Activated T-cell treated with anti-CD3 and anti-CD28 coated beads, Interleukin-2, amount 50 U/mL, for 72 hours (primary cell): ENCODE data around the gene UAP1L1. TPM values are rescaled to one million over a fixed set of nuclear protein-coding genes. Genes with fewer than 3 reads are reported as not detected.
A peak's percentile ranks its signal among the peaks of the same experiment; 100 is the strongest.

Experiments used
- ATAC-seq, 2 donors: fragments of 150-1000 bp; cut with Tn5 transposase; replicated peaks in 1 of 2; 2 replicates each; pipeline ENCODE4 v1.10.0; 2021; ENCODE audit warnings: moderate library complexity in 2 of 2, mild to moderate bottlenecking in 1 of 2
- DNase-seq, 2 donors: peaks; one replicate each; pipeline ENCODE4 v3.0.0; 2021 to 2022; ENCODE audit warnings: mixed read lengths in 1 of 2
- H3K27ac Mint-ChIP-seq: one replicate; pipeline ENCODE4 v1.8.0; 2022; ENCODE audit warnings: mild to moderate bottlenecking, moderate library complexity, mixed read lengths
- H3K27me3 Mint-ChIP-seq: one replicate; pipeline ENCODE4 v1.8.0; 2022; ENCODE audit warnings: low read depth, mixed read lengths
- H3K36me3 Mint-ChIP-seq, 2 donors: one replicate each; pipeline ENCODE4 v1.8.0; 2022; ENCODE audit warnings: mixed read lengths in 2 of 2, mild to moderate bottlenecking in 1 of 2; ENCODE audit not compliant: insufficient read depth in 2 of 2
- H3K4me1 Mint-ChIP-seq: one replicate; pipeline ENCODE4 v1.8.0; 2022; ENCODE audit warnings: low read depth, mixed read lengths
- H3K4me3 Mint-ChIP-seq, 2 donors: one replicate each; pipeline ENCODE4 v1.8.0; 2022; ENCODE audit warnings: mild to moderate bottlenecking in 2 of 2, mixed read lengths in 2 of 2, moderate library complexity in 2 of 2
- H3K9me3 Mint-ChIP-seq, 2 donors: one replicate each; pipeline ENCODE4 v1.8.0; 2022; ENCODE audit warnings: mixed read lengths in 2 of 2
- total RNA-seq, 2 donors: library from RNA; stranded (reverse); gene quantifications; one replicate each; pipeline ENCODE4 v1.2.3, GENCODE V29; 2022

Gene UAP1L1
- total RNA-seq, 2 donors from 2014 or later = 13.6 to 14.3 TPM

- peak overlapping the region; percentile 51 for H3K27ac Mint-ChIP-seq
- no peaks in the 10 kb centered on the region for H3K9me3 Mint-ChIP-seq
- H3K4me1 Mint-ChIP-seq = peaks cover 35% of the 10 kb centered on the region
- H3K27me3 Mint-ChIP-seq = no peaks in the 10 kb centered on the region
- H3K4me3 Mint-ChIP-seq = no peak overlapping the region
- no peak for ATAC-seq
- H3K36me3 Mint-ChIP-seq = peaks cover 0 to 2% of the 10 kb centered on the region in 2 donors
- DNase-seq = no peak
Observed at GRCh38 chr9:137089232-137089947, 12.1 kb downstream of the UAP1L1 start.

GRCh38 chr9:137095664-137096517 lies 18.6 kb downstream of the UAP1L1 start:
- ATAC-seq (peak; percentile 97 to 98), DNase-seq (peak; percentile 88 to 93)
- Mint-ChIP-seq H3K36me3 (peaks cover 0 to 19% of the 10 kb centered on the region in 2 donors), H3K4me1 (peaks cover 25% of the 10 kb centered on the region), H3K9me3 (no peaks in the 10 kb centered on the region), H3K27ac (peak overlapping the region; percentile 64), H3K4me3 (peak overlapping the region; percentile 77 to 85), H3K27me3 (no peaks in the 10 kb centered on the region)

GRCh38 chr9:137096785-137097546 lies 19.6 kb downstream of the UAP1L1 start:
- Mint-ChIP-seq H3K4me1 (peaks cover 25% of the 10 kb centered on the region), H3K36me3 (peaks cover 0 to 19% of the 10 kb centered on the region in 2 donors), H3K4me3 (peak overlapping the region; percentile 77 to 85), H3K27me3 (no peaks in the 10 kb centered on the region), H3K27ac (no peak overlapping the region), H3K9me3 (no peaks in the 10 kb centered on the region)
- no peak for ATAC-seq
- no peak for DNase-seq

GRCh38 chr9:137097761-137098462 lies 20.6 kb downstream of the UAP1L1 start:
- Mint-ChIP-seq H3K27ac (no peak overlapping the region), H3K27me3 (no peaks in the 10 kb centered on the region), H3K4me1 (peaks cover 25% of the 10 kb centered on the region), H3K9me3 (no peaks in the 10 kb centered on the region), H3K4me3 (no peak overlapping the region), H3K36me3 (peaks cover 0 to 19% of the 10 kb centered on the region in 2 donors)
- no peak for ATAC-seq
- DNase-seq = no peak

- no peaks in the 10 kb centered on the region for H3K27me3 Mint-ChIP-seq
- no peak overlapping the region for H3K4me3 Mint-ChIP-seq
- H3K36me3 Mint-ChIP-seq = peaks cover 3 to 25% of the 10 kb centered on the region in 2 donors
- H3K4me1 Mint-ChIP-seq = peaks cover 21% of the 10 kb centered on the region
- H3K27ac Mint-ChIP-seq = no peak overlapping the region
- DNase-seq (no peak), ATAC-seq (no peak)
- H3K9me3 Mint-ChIP-seq = peaks cover 0 to 2% of the 10 kb centered on the region in 2 donors
Observed at GRCh38 chr9:137099231-137099630, 21.9 kb downstream of the UAP1L1 start.

GRCh38 chr9:137103206-137103999 lies 26.1 kb downstream of the UAP1L1 start:
- ATAC-seq (no peak), DNase-seq (no peak)
- peaks cover 0 to 2% of the 10 kb centered on the region in 2 donors for H3K9me3 Mint-ChIP-seq
- H3K36me3 Mint-ChIP-seq = peaks cover 6 to 17% of the 10 kb centered on the region in 2 donors
- no peak overlapping the region for H3K4me3 Mint-ChIP-seq
- no peaks in the 10 kb centered on the region for H3K27me3 Mint-ChIP-seq
- no peaks in the 10 kb centered on the region for H3K4me1 Mint-ChIP-seq
- no peak overlapping the region for H3K27ac Mint-ChIP-seq

GRCh38 chr9:137105814-137106661 lies 28.7 kb downstream of the UAP1L1 start:
- no peak overlapping the region for H3K4me3 Mint-ChIP-seq
- H3K36me3 Mint-ChIP-seq = peaks cover 6 to 13% of the 10 kb centered on the region in 2 donors
- DNase-seq = no peak
- no peaks in the 10 kb centered on the region for H3K4me1 Mint-ChIP-seq
- H3K27ac Mint-ChIP-seq = no peak overlapping the region
- ATAC-seq = no peak
- no peaks in the 10 kb centered on the region for H3K27me3 Mint-ChIP-seq
- peaks cover 0 to 2% of the 10 kb centered on the region in 2 donors for H3K9me3 Mint-ChIP-seq

GRCh38 chr9:137106662-137107250 lies 29.4 kb downstream of the UAP1L1 start:
- peaks cover 0 to 2% of the 10 kb centered on the region in 2 donors for H3K9me3 Mint-ChIP-seq
- DNase-seq (no peak), ATAC-seq (no peak)
- no peaks in the 10 kb centered on the region for H3K27me3 Mint-ChIP-seq
- H3K4me1 Mint-ChIP-seq = no peaks in the 10 kb centered on the region
- no peak overlapping the region for H3K27ac Mint-ChIP-seq
- peaks cover 6 to 13% of the 10 kb centered on the region in 2 donors for H3K36me3 Mint-ChIP-seq
- H3K4me3 Mint-ChIP-seq = no peak overlapping the region

GRCh38 chr9:137107312-137107921 lies 30.1 kb downstream of the UAP1L1 start:
- Mint-ChIP-seq H3K27ac (no peak overlapping the region), H3K27me3 (no peaks in the 10 kb centered on the region), H3K36me3 (peaks cover 6 to 13% of the 10 kb centered on the region in 2 donors), H3K9me3 (peaks cover 0 to 2% of the 10 kb centered on the region in 2 donors), H3K4me3 (no peak overlapping the region), H3K4me1 (no peaks in the 10 kb centered on the region)
- DNase-seq (no peak), ATAC-seq (no peak)

GRCh38 chr9:137107982-137108381 lies 30.7 kb downstream of the UAP1L1 start:
- Mint-ChIP-seq H3K4me1 (no peaks in the 10 kb centered on the region), H3K4me3 (no peak overlapping the region), H3K27me3 (no peaks in the 10 kb centered on the region), H3K27ac (no peak overlapping the region), H3K36me3 (peaks cover 6 to 15% of the 10 kb centered on the region in 2 donors), H3K9me3 (peaks cover 0 to 2% of the 10 kb centered on the region in 2 donors)
- DNase-seq (no peak), ATAC-seq (no peak)
